Activated CD8-positive, alpha-beta memory T cell treated with anti-CD3 and anti-CD28 coated beads for 36 hours (primary cell): ENCODE results near the gene CTAGE15. TPM values are rescaled to one million over a fixed set of nuclear protein-coding genes. Genes with fewer than 3 reads are reported as not detected.
"Not testable (repeated sequence)": the region's sequence is repeated elsewhere in the genome, so short reads cannot be mapped to it uniquely, and the experiment has no call there.

Experiments
- CTCF ChIA-PET: fragments of 350-600 bp; sonication (Branson Sonifier 250); formaldehyde crosslinking; loops from one replicate; lab custom pipeline; 2021; ENCODE audit warnings: antibody characterized with exemption; lab: Charles Lee
- POLR2A ChIA-PET: fragments of 350-600 bp; sonication (Branson Sonifier 250); formaldehyde crosslinking; loops from one replicate; lab custom pipeline; 2021; ENCODE audit warnings: antibody characterized with exemption; lab: Charles Lee
- total RNA-seq, 2 experiments: library from RNA; stranded (reverse); gene quantifications; one replicate each; pipeline ENCODE4 v1.2.3, GENCODE V29; 2021

The CTAGE15 gene
- total RNA-seq, 2 experiments from 2014 or later: 0.42 TPM; not detected in 1

- CTCF ChIA-PET, POLR2A ChIA-PET: not testable (repeated sequence)
These were observed 50.5 kb downstream of the CTAGE15 start for GRCh38 chr7:143622130-143622529.

Other genes with a start within 250 kb of the CTAGE15 start
- gene FAM131B, start 209.1 kb upstream of the CTAGE15 start, total RNA-seq: 1 to 10 TPM; 2.2 to 2.3 TPM
- gene ZYX, start 190.5 kb upstream of the CTAGE15 start, total RNA-seq: 100 to 1,000 TPM; 105 to 107 TPM
- under 1 TPM; 0.69 to 0.82 TPM for gene EPHA1, start 162.9 kb upstream of the CTAGE15 start, total RNA-seq
- gene TAS2R60, start 128.3 kb upstream of the CTAGE15 start, total RNA-seq: not detected
- gene TAS2R41, start 93.9 kb upstream of the CTAGE15 start, total RNA-seq: not detected
- gene TCAF2, start 49.2 kb downstream of the CTAGE15 start, total RNA-seq: 10 to 100 TPM; 27.5 to 29.4 TPM
- gene CTAGE6, start 185.9 kb downstream of the CTAGE15 start, total RNA-seq: under 1 TPM; 0.36 to 0.52 TPM